Fibroblast of skin of scalp (primary cell): Measurements from ENCODE around the gene PXDC1.
A peak's percentile ranks its signal among the peaks of the same experiment; 100 is the strongest.

Experiments used
- DNase-seq: peaks from one replicate; pipeline ENCODE4 v3.0.0-alpha.2; 2013

Gene PXDC1

DNA sequence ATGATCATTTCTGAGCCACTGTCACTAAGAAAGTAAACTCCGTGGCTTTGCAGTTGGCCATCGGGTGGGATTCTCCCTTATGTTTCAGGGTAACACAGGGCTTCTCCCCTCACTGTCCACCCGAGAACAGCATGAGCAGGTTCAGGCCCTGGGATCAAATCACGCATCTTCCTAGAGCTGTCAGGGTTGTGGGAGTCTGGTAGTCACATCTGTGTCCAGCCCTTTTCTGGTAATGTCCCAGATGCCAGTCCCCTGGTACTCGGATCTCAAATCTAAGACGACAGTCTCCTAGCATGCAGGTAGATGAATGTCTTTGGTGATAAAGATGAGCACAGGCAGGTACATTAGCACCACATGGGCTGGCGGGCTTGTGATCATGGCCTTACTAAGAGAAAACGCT is 4.8 kb downstream of the PXDC1 start:
- DNase-seq = no peak

DNA sequence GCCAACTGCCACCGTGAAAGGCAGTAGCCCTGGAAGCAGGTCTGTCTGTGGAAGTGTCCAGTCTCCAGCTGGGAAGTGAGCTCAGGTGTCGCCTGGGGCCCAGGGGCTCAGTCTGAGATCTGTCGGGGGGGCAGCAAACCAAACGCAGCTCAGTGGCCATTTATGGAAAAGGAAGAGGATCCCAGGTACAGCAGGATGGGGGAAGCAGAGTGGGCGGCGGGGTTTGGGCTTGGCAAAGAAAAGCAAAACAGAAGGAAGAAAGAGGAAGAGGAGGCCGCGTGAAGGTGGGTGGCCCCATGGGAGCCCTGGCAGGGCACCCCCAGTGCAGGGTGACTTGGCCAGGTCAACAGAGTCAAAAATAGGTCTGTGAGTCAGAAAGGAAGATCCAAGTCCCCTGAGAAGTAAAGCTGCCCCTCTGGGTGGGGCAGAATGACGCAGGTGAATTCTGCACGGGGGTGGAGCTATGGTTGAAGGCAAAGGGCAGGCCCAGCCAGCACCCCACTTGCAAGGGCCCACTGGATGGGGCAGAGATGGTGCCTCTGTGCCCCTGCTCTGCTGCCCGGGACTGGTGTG is 5.3 kb downstream of the PXDC1 start:
- DNase-seq = no peak

DNA sequence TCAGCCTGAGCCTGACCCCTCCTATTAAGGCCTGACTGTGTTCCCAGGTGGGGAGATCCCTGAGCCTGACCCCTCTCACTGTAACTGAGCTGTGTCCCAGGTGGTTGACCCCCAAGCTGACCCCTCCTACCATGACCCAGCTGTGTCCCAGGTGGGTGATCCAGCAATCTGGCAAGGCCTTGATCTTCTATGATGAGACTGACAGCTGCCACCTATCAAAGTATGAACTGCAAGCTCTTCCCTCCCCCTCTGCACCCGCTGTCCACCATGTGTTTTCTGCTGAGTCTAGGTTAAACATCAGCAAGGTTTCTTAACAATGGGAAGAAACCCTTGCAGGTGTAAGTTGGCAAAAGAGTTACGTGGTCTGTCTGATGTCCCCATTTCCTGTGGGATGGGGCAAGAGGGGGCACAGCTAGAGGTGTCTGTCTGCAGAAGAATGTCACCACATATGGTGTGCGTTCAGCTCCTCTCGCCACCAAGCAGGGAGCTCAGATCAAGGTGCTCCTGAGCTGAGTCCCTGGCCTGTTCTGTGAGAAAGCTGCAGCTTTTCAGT is 5.9 kb downstream of the PXDC1 start:
- DNase-seq = no peak

DNA sequence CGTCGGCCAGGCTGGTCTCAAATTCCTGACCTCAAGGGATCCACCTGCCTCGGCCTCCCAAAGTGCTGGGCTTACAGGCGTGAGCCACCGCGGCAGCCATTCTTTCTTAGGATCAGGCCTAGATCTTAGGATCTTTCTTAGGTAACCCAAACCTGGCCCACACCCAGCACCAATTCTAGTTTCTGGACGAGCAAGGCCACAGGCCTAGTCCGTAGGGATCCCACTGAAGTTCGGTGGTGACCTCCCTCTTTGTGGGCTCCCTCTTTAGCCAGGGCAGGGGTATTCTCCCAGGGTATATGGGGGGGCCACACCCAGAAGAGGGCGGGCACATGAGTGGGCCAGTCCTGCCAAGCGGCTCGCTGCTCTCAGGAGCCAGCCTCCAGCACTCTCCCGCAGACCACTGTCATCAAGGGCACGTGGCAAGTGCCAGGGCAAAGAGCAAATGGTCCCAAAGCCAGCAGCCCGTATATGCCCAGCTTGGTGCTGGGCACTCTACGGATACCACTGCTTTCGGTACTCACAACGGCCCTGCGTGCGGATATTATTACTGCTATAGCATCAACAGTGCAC is 6.5 kb downstream of the PXDC1 start:
- no peak for DNase-seq

DNA sequence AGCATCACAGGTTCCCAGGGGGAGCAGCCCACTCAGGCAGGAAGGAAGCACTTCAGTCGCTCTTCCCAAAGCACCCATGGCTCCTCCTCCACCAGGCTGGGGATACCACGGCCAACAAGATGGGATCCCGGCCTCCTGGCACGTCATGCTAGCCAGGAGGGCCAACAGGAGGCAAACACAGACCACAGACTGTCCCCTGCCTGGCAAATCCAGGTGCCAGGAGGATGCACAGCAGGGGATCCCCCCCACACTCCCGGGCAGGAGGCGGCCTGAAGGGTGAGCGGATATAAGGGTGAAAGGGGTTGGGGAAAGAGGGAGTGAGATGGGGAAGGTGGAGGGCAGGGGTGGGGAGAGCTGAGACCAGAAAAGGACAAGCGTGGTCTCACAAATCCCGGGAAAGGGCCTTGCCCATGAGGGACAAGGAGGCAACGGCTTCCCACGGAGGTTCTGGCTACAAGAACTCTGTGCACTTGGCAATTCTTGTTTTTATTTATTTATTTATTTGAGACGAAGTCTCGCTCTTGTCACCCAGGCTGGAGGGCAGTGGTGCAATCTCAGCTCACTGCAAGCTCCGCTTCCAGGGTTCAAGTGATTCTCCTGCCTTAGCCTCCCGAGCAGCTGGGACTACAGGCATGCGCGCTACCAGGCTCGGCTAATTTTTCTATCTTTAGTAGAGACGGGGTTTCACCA is 7.2 kb downstream of the PXDC1 start:
- no peak for DNase-seq

DNA sequence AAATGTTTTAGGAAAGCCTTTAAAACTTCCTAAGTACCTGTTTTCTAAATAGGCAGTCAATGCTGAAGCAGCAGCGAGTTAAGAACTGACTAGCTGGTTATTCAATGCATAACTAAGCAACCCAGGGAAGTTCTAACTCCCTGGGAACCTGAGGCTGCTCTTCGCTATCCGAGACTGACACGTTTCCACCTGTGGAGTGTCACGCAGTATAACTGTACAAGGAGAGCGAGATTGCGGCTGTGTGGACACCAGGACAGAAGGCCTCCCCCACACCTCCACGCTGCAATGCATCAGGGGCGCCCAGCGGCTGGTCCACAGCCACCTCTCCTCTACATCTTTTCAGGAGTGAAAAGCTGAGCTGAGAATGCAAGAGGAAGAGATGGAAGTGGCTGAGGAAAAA is 8.0 kb downstream of the PXDC1 start:
- no peak for DNase-seq

DNA sequence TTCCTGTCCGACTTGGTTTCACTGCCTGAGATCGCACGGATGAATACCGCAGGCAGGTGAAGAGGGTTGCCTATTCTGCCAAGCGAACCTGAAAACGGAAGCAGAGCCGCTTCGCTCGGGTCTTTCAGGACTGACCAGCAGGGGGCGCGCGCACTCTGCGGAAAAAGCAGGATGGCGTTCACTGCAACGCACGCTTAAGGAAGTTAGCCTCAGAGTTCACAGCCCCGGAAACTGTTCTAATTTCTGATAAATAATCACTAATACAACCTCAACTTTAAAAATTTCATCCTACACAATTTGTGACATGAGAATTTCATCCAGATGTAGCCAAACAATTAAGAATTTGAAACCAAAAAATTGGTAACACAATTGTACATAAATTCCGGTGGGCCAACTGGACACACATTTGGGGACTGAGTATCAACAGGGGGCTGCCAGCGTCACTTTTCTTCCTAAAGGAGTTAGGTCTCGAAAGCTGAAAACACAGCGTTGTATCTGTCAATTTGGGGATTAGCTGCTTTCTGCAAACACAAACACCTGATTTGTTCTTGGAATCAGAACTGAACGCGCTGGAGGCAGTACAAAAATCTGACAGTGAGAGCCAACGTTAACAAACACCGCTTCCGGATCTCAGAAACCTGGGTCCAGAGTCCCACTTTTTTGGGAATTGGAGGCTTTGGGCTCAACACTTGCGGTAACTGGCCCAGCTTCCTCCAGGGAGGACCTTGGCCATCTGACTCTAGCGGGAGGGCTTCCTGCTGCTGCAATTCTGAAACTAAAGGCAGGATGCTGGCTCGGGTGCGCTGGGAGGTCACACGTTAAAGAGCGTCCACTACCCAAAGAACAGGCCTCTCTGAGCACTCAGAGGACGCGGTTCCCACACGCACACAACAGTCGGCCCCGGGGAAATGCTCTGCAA is 8.8 kb downstream of the PXDC1 start:
- peak; percentile 70 for DNase-seq

DNA sequence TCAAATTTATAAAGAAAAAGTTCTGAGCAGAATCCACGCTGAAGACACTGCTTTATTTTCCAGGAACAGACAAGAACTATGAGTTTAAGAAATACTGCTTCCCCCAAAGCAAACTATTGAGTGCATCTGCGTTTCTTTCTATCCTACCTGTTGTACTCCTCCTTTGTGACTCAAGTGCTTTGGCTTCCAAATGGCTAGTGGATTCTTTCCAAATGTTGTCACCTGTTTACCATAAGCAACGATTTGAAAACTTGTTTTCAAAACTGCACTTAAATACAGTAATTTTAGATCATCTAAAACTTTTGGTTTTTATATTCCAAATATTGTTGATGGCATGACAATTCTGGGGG is 9.5 kb downstream of the PXDC1 start:
- DNase-seq = no peak

DNA sequence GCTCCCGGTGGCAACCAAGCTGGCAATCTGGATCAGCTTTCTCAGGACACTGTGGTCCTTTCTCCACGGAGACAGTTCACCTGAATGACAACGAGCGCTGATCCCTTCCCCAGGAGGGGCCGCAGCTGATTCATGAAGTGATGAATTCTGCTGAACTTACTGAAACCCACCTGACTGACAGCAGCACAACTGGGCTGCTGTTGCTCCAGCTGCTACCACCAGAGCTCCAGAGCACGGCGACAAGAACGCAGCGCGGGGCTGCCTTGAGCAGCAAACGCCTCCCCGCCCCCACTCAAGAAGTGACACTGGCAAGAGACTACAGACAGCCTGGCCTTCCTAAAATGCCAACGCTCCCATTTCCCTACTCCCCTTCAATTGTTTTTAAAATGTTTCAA is 10.0 kb downstream of the PXDC1 start:
- no peak for DNase-seq

DNA sequence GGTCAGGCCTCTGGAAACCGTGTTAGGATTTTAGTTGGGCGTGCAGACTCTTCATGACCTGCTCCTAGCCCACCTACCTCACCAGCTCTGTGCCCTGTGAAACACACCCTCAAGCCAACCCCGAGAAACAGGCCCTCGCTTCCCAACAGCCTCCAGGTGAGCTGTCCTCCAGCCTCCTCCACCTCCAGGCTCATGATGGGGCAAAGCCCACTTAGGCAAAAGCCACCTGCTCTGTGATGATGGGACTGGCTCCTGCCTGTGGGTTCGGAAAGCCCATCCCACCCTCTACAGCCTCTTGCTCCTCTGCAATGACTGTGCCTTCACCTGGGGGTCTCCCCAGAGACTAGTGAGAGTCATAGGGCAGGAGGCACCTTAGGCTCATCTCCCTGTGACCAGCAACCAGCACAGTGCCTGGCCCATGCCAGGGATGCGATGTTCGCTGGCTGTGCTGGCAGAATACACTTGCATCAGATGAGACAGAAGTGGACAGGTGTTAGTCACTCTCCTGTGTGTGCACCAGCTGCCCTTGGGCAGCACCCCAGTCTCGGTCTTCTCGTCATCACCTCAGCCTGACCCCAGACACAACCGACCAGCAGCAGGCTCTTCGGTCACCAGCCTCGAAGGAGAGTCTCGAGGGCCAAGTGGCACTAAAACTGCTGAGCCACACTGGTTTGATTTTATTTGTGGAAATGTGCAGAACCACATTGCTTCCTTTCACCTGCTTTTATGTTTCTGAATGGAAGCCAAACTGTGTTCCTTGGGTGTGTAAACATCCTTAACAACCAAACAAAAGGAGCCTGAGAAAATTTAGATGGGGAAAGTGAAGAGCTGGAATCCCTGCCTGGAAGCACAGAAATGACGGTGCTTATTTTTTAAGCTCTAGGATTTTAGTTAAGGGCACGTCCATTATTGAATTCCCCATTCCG is 10.7 kb downstream of the PXDC1 start:
- DNase-seq = no peak

DNA sequence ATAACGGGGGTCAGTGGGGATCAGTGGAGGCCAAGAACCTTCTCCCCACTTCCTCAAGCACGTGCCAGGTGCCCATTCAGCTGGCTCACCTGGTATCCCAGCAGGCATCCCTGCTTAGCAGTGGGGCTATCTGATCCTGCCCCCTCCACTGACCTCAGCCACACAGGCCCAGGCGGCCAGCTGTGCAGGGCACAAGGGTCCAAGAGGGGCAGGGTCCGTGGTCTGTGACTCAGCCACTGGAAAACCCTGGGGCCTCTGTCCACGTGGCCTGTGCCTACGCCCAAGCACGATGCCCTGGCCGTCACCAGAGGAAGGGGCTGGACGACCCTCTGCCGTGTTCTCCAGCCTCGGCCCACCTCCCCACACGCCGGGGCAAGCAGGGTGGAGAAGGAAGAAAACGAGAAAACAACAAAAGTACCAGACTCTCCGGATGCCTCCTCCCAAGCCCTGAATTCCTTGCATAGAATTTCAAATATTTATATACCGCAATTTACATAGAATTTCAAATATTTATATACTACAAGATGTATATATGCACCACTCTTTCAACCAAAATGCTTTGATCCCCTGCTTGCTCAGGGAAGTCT is 12.1 kb downstream of the PXDC1 start:
- DNase-seq = peak; percentile 45

DNA sequence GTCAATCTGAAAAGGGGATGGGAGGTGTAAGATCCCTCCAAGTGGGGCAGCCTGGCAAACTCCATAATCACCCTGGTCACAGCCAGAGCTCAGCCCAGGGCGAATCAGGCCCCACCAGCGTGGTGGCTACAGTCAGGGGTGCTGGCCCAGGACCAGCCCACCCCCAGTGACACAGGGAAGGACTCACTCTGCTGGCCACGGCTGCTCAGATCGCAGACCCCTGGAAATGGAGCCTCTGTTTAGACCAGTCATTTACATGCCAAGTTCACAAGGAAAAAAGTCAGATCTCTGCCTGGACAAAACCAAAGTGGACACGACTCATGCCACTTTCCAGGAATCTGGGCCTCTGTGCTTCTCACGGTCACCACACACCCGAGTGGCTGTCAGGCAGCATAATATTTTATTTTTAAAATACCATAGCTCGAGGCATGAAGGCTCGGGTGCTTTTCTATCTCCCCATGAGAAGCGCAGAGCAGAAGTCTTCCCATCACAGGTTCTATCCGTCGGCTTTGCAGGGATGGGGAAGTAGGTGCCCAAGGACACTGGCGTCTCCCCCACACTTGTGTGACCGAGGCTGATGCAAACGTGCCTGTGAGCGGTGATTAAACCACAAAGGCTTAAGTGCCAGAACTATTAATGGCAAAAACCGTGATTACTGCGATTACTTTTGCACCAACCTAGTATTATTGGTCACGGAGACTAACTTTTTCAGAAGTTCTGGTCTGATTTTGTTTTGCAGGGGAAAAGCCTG is 13.0 kb downstream of the PXDC1 start:
- DNase-seq = no peak

DNA sequence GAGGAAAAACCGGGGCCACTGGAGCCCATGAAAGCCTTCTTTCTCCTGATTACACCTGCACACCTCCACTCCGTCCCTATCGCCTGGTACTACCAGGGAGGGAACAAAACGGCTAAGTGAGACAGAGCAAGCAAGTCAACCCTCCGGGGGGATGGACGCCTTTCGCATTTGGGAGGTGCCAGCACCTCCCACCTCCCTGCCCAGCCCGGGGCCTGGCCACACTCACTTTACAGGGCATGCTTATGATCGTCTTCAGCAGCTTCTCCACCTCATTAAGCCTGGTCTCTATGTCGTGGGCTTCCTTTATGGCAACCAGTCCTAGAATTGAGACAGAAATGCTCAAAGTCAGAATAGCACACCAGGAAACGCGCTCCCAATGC is 13.7 kb downstream of the PXDC1 start:
- no peak for DNase-seq

DNA sequence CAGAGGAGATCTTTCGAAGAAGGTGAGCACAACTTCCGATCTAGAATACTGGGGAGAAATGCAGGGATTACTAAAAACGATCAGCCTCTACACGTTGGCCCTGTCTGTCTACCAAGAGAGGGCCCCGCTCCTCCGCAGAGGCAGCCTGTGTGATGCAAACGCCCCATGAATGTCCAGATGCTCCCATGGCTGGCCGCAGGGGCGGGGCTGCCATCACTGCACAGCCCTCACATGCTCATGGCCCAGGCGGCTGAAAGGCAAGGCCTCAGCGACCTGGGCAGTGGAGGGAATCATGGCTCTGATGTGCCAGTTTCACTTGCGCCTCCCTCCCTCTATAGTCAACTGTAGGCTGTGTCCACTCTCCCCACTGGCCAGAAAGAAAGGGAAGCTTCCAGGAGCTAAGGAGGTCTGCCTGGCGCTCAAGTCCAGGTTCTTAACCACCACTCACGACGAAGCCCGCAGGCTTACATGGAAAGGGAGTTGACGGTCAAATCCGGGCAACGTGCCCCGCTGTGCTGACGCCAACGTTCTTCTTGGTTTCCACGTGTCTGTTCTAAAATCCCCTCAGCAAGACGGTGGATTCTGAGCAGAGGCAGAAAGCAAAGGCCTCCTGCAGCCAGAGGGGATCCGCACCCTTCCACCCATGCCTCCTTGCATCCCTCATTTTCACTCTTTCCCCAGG is 14.2 kb downstream of the PXDC1 start:
- DNase-seq = no peak

DNA sequence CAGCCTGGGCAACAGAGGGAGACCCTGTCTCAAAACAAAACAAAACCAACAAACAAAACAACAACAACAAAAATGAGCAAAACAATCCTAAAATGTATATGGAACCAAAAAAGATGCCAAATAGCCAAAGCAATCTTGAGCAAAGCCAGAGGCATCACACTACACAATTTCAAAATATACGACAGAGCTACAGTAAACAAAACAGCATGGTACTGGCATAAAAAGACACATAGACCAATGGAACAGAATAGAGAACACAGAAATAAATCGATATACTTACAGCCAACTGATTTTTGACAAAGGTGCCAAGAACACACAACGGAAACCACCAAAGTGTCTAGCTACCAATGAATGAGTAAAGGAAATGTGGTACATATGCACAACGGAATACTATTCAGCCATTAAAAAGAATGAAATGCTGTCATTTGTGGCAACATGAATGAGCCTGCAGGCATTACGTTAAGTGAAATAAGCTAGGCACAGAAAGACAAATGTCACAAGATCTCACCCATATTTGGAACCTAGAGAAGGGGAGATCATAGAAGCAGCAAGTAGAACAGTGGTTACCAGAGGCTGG is 16.4 kb downstream of the PXDC1 start:
- no peak for DNase-seq

DNA sequence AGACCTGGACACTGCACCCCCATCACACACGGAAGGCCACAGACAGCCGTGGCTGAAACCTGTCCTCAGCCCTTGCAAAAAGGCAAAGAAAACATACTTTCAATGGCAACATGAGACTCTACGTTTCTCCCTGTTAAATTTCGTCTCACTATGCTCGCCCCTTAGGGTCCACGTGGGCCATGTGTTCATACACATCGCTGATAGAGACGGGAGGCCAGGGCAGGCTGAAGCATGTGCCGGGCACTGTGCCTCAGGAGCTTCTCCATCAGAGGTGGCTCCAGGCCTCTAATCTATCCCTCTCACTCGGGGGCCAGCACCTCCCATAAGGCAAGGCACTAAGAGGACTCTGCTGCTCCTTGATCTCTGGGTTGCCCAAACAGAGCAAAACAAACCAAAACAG is 17.5 kb downstream of the PXDC1 start:
- DNase-seq = no peak

DNA sequence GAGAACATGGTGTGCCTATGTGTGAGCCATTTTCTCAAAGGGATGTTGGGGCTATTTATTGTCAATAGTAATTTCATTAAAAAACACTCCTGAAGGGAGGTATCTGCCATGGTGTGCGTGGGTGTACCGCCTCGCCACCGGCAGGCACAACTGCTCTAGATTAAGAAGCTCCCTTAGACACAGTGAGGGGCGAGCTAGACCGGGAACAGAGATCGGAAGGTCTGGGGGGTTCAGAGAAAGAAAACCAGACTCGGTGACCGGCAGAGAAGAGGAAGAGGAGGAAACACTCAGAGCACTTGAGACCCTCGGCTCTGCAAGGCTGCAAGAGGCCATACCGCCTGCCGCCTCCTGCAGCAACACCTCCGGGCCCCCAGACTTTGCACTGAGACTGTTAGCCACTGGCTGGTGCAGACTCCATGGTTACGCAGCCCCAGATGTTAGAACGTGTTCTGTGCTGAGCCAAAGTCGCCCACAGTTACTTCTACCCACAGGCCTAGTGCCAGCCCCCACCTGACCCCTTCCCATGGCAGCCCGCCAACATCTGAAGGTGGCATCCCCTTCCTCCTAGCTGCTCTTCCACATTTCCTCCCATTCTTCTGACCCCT is 18.1 kb downstream of the PXDC1 start:
- no peak for DNase-seq

DNA sequence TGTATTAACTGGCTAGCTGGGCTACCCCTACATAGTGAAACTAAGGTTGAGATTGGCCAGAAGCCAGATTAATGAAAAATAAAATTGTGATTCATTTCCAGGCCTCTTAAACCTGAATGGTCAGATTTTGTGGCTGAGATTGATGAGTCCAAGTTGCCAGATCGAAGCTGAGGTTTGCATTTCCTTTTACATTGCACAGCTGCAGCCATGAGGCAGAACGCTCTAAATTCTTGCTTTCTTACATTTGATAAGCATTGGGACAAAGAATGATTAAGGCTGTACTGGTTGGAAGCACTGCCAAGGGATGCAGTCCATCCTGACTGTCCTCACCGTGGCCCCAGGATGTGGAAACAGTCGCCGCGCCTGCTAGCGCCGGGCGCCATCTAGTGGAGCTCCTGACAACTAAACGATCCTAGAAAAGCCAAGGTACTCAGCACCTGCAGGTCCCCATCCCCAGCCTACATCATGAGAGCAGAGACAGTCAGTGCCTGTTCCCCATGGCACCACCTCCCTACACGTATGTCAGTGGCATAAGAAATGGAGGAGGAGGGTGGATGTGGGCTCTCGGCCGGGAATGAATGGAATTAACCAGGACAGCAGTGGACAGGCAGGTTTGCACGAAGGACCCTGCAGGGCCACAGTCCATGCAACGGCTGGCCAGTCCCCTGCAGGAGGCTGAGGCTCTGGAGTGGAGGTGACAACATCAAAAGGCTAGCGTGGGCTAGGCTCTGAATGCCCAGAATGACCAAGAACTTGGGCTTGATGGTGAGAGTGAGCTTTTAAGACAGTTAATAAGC is 19.0 kb downstream of the PXDC1 start:
- peak; percentile 77 for DNase-seq

DNA sequence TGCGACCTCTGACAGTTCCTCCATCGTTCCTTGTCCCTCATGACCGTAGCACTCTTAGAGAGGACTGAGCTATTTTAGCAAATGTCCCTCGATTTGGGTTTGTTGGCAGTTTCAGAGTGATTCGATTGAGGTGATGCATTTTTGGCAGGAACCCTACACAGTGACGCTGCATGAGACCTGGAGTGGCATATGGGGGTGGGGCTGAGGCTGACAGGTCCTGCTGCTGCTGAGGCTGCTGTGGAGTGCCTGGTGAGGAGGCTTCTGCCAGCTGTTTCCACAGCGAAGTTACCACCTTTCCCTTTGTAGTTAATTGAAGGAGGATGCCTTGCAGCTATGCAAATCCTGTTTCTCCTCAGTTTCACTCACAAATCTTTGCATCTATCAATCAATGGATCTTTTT is 19.8 kb downstream of the PXDC1 start:
- DNase-seq = no peak
